Muscle of leg (tissue), 11 donors: ENCODE data around the gene IFTAP. TPM values are rescaled to one million over a fixed set of nuclear protein-coding genes. Genes with fewer than 3 reads are reported as not detected.

Experiments used
- DNase-seq: peaks from one replicate; pipeline ENCODE4 v3.0.0; 2013
- H3K27ac ChIP-seq: one replicate; pipeline ENCODE4 v1.5.1; 2013; ENCODE audit warnings: mild to moderate bottlenecking, low read length, control low read depth
- H3K27me3 ChIP-seq: one replicate; pipeline ENCODE4 v1.6.1; 2013; ENCODE audit warnings: low read length; ENCODE audit not compliant: control insufficient read depth, insufficient read depth
- H3K36me3 ChIP-seq: one replicate; pipeline ENCODE4 v1.6.1; 2013; ENCODE audit warnings: low read length; ENCODE audit not compliant: control insufficient read depth, insufficient read depth
- H3K4me1 ChIP-seq: one replicate; pipeline ENCODE4 v1.6.1; 2013; ENCODE audit warnings: low read length; ENCODE audit not compliant: control insufficient read depth, insufficient read depth
- H3K4me3 ChIP-seq: one replicate; pipeline ENCODE4 v1.5.1; 2013; ENCODE audit warnings: low read length, control low read depth
- H3K9me3 ChIP-seq: replicated peaks from 2 replicates; pipeline ENCODE4 v1.6.1; 2013; ENCODE audit warnings: low read depth, low read length; ENCODE audit not compliant: control insufficient read depth
- WGBS: methylation state at CpG from one replicate; pipeline ENCODE4 v1.1.5; 2013; ENCODE audit warnings: missing lambda C conversion rate; ENCODE audit not compliant: insufficient coverage; 5-methylcytosine and 5-hydroxymethylcytosine counted together
- polyA plus RNA-seq, 8 donors: library from polyadenylated mRNA; unstranded; fragments of 120-200 nt; gene quantifications; one replicate each; pipeline versions ENCODE4 v1.2.1 to v1.2.3, GENCODE V29; 2013; ENCODE audit warnings: inconsistent platforms in 1 of 8, low replicate concordance in 1 of 8; ENCODE audit not compliant: insufficient read length in 8 of 8, insufficient read depth in 1 of 8
- total RNA-seq: library from RNA; stranded (reverse); fragments of 120-200 nt; gene quantifications from one replicate; pipeline ENCODE4 v1.2.4, GENCODE V29; 2013

Gene IFTAP
- total and polyA plus RNA-seq, 9 donors = 40.3 to 57.4 (median 42.1) TPM

- H3K9me3 ChIP-seq = no peaks in the 10 kb centered on the region
- WGBS = no CpG with 5 or more reads among the region's 3 CpGs
Measured at GRCh38 chr11:36615826-36616225, 21.5 kb downstream of the IFTAP start.

GRCh38 chr11:36617543-36618362 lies 23.5 kb downstream of the IFTAP start:
- Histone ChIP-seq H3K27me3 (no peaks in the 10 kb centered on the region), H3K27ac (no peak overlapping the region), H3K4me1 (peaks cover 6% of the 10 kb centered on the region), H3K36me3 (no peaks in the 10 kb centered on the region), H3K4me3 (no peak overlapping the region), H3K9me3 (no peaks in the 10 kb centered on the region)
- WGBS = no CpG with 5 or more reads among the region's 6 CpGs
- no peak for DNase-seq

More at GRCh38 chr11:36615826-36616225, 21.5 kb downstream of the IFTAP start:
- H3K4me1 ChIP-seq = peaks cover 6% of the 10 kb centered on the region
- H3K36me3 ChIP-seq = peaks cover 4% of the 10 kb centered on the region
- no peak for DNase-seq
- H3K27ac ChIP-seq = no peak overlapping the region
- H3K27me3 ChIP-seq = no peaks in the 10 kb centered on the region
- no peak overlapping the region for H3K4me3 ChIP-seq

DNA sequence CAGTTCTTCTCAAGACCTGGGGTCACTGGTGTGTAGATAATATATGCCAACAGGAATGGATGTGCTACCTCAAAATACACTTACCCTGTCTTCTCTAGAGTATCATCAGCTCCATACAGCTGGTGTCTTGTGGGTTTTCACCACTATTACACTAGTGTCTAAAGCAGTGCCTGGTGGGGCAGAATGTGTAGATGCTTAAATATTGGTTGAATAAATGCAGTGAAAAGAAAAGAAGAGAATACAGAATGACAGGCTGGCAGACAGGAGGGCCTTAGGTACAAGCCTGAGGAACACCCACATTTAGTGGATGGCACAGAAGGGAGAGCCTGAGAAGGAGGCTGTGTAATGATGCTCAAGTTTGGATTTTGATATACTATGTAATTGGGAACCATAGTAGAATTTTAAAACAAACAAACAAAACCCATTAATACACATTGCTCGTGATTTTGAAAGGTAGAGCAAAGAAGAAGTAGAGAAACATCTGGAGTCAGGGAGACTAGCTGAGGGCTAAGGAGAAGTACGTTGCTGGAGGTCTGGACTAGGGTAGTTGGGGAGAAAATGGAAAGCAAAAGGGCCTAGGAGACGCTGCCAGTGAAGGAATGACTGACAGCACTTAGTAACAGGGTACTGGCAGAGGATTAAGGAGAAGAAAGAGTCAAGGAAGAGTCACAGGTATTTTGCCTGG lies 24.2 kb downstream of the IFTAP start:
- H3K27me3 ChIP-seq = no peaks in the 10 kb centered on the region
- no peak overlapping the region for H3K27ac ChIP-seq
- DNase-seq = no peak
- 50% methylated on average over 2 of the region's 3 CpGs for WGBS
- H3K4me1 ChIP-seq = peaks cover 6% of the 10 kb centered on the region
- H3K36me3 ChIP-seq = no peaks in the 10 kb centered on the region
- H3K9me3 ChIP-seq = no peaks in the 10 kb centered on the region
- H3K4me3 ChIP-seq = no peak overlapping the region

DNA sequence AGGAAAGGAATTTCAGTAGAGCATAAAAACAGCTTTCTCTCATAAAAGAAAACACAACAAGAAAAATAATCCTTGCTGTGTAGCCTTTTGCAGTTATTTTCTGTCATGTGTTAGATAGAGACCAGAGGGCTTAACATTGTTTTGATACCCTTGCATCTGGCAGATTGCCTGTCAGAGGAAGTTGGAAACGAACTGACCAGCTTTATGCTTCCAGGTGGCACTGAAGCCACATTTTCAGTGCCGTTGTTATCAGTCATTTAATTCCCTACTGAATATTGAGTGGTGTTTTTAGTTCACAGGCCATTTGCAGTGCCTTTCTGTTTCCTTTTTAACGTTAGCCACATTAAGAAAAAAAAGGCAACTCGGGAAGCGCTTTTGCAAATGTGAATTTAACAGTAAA lies 25.2 kb downstream of the IFTAP start:
- peaks cover 2% of the 10 kb centered on the region for H3K36me3 ChIP-seq
- DNase-seq = peak; percentile 47

GRCh38 chr11:36620246-36620645 lies 25.9 kb downstream of the IFTAP start:
- H3K9me3 ChIP-seq = no peaks in the 10 kb centered on the region
- no peaks in the 10 kb centered on the region for H3K27me3 ChIP-seq
- no peak for DNase-seq
- H3K4me1 ChIP-seq = peaks cover 6% of the 10 kb centered on the region
- H3K4me3 ChIP-seq = no peak overlapping the region
- no peak overlapping the region for H3K27ac ChIP-seq
- H3K36me3 ChIP-seq = peaks cover 2% of the 10 kb centered on the region

More for the DNA sequence above, 25.2 kb downstream of the IFTAP start:
- no peaks in the 10 kb centered on the region for H3K9me3 ChIP-seq
- H3K27ac ChIP-seq = no peak overlapping the region
- no peaks in the 10 kb centered on the region for H3K27me3 ChIP-seq
- H3K4me3 ChIP-seq = no peak overlapping the region
- 0% methylated on average over 1 of the region's 5 CpGs for WGBS
- H3K4me1 ChIP-seq = peaks cover 6% of the 10 kb centered on the region

- Histone ChIP-seq H3K36me3 (peaks cover 2% of the 10 kb centered on the region), H3K9me3 (no peaks in the 10 kb centered on the region), H3K4me1 (peaks cover 8% of the 10 kb centered on the region), H3K27me3 (no peaks in the 10 kb centered on the region), H3K27ac (no peak overlapping the region), H3K4me3 (no peak overlapping the region)
- DNase-seq = peak; percentile 43
- WGBS = no CpG with 5 or more reads among the region's 3 CpGs
Measured at GRCh38 chr11:36622431-36623136, 28.3 kb downstream of the IFTAP start.

DNA sequence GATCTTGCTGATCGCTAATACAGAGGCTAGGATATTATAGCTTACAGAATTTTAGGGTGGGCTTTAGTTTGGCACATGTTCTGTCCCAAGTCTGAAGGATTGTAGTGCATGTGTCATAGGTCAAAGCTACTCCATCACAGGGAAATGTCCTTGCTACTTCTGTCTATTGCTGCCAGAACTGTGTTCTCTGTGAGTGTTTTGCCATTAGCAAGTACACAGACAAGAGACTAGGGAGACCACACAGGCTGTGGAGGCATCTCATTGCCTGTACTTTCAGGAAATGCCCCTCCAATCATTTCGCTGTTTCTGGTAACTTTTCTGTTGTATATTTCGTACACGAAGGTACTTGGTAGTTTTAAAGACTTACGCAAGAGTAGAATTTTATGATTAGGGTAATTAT lies 29.2 kb downstream of the IFTAP start:
- no CpG with 5 or more reads among the region's 5 CpGs for WGBS
- Histone ChIP-seq H3K4me1 (peaks cover 8% of the 10 kb centered on the region), H3K27ac (no peak overlapping the region), H3K36me3 (peaks cover 2% of the 10 kb centered on the region), H3K9me3 (no peaks in the 10 kb centered on the region), H3K4me3 (no peak overlapping the region), H3K27me3 (no peaks in the 10 kb centered on the region)
- DNase-seq = no peak

- H3K27ac ChIP-seq = no peak overlapping the region
- no peaks in the 10 kb centered on the region for H3K9me3 ChIP-seq
- no peak overlapping the region for H3K4me3 ChIP-seq
- peaks cover 2% of the 10 kb centered on the region for H3K4me1 ChIP-seq
- DNase-seq = no peak
- H3K27me3 ChIP-seq = no peaks in the 10 kb centered on the region
- no CpG with 5 or more reads among the region's 1 CpG for WGBS
- H3K36me3 ChIP-seq = peaks cover 2% of the 10 kb centered on the region
Measured at GRCh38 chr11:36627006-36627405, 32.7 kb downstream of the IFTAP start.

DNA sequence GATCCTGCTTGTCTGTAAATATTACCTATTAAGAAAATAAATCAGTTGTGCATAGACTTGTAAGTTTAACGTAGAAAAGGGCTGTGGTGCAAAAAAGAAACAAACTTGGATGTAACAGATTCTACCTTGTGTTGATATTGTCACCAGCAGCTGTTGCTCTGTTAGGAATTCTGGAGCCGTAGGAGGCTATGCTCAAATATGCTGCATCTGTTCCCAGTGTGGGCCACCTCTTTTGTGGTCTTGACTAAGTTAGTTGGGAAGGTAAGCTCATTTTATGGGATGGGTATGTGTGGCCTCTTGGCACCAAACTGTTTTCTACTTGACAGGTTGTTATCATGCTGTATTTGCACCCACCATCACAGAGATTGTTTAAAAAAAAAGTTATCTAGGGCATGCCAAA lies 33.2 kb downstream of the IFTAP start:
- Histone ChIP-seq H3K36me3 (peaks cover 2% of the 10 kb centered on the region), H3K27ac (no peak overlapping the region), H3K9me3 (no peaks in the 10 kb centered on the region), H3K4me3 (no peak overlapping the region), H3K4me1 (peaks cover 2% of the 10 kb centered on the region), H3K27me3 (no peaks in the 10 kb centered on the region)
- no peak for DNase-seq
- WGBS = 59% methylated on average over 2 of the region's 2 CpGs

DNA sequence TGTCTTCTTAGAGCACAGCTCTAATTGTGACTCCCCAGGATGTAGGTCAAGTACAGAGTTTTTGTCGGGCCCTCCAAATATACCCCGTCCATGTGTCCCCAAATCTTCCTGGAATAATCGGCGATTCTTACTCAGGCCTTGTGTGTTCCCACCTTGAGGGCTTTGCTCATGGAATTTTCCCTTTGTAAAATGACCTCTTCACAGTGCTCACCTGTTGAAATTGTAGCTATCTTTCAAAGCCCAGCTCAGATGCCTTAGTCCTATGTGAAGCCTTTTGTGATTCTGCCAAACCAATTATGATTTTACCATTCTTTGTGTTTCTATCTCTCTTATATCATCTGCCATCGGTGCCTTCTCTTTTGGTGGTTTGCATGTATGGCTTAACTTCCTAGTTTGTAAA lies 33.8 kb downstream of the IFTAP start:
- H3K27me3 ChIP-seq = no peaks in the 10 kb centered on the region
- H3K4me3 ChIP-seq = no peak overlapping the region
- H3K27ac ChIP-seq = no peak overlapping the region
- no peak for DNase-seq
- WGBS = 90% methylated on average over 4 of the region's 5 CpGs
- H3K4me1 ChIP-seq = peaks cover 2% of the 10 kb centered on the region
- peaks cover 2% of the 10 kb centered on the region for H3K36me3 ChIP-seq
- H3K9me3 ChIP-seq = no peaks in the 10 kb centered on the region
